HL-60/S4 treated with phorbol 12-myristate 13-acetate at 8.2 ng/mL for 4 days and 3 days (cell line): ENCODE measurements around the gene FGF14.

Source experiments
- in situ Hi-C: fragments of 300-500 bp; cut with MboI; formaldehyde crosslinking; loops from 2 replicates; pipeline ENCODE4 v1.15.0; 2022; ENCODE audit warnings: low sequenced_read_pairs

FGF14 gene

GRCh38 chr13:101749584-101749983, 652.3 kb downstream of the FGF14 start:
- in situ Hi-C loops, result no loop called here

GRCh38 chr13:101747039-101747438, 654.8 kb downstream of the FGF14 start:
- in situ Hi-C loops, result no loop called here

GRCh38 chr13:101746513-101746912, 655.3 kb downstream of the FGF14 start:
- in situ Hi-C loops, result no loop called here

DNA sequence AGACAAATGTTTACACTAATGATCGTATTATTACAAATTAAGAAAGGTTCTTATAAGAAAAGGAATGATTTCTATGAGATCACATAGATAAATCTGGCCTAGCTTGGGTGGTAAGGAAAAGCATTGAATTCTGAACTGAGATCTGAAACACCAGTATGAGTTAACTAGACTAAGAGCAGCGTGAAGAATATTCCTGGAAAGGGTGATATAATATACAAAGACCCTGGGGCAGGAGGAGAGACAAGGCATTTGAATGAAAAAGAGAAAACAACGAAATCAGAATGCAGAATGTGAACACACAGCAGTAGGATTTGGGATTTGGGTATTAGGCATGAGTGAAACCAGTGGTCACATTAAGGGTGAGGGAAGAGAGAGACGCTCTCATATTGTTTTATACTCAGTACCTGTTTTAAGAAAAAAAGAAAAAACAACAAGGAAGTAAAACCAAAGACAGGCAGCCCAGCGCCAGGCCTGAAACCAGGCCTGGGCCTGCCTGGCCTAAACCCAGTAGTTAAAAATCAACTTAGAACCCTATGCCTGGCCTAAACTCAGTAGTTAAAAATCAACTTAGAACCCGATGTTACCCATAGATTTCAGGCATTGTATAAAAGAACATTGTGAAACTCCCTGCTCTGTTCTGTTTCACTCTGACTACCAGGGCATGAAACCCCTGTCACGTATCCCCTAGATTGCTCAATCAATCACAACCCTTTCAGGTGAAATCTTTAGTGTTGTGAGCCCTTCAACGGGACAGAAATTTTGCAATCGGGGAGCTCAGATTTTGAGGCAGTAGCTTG, 662.3 kb downstream of the FGF14 start:
- in situ Hi-C loops, result no loop called here

GRCh38 chr13:101738336-101738735, 663.5 kb downstream of the FGF14 start:
- in situ Hi-C loops, result no loop called here

- in situ Hi-C loops, result no loop called here
Measured at GRCh38 chr13:101736566-101736965, 665.3 kb downstream of the FGF14 start.

DNA sequence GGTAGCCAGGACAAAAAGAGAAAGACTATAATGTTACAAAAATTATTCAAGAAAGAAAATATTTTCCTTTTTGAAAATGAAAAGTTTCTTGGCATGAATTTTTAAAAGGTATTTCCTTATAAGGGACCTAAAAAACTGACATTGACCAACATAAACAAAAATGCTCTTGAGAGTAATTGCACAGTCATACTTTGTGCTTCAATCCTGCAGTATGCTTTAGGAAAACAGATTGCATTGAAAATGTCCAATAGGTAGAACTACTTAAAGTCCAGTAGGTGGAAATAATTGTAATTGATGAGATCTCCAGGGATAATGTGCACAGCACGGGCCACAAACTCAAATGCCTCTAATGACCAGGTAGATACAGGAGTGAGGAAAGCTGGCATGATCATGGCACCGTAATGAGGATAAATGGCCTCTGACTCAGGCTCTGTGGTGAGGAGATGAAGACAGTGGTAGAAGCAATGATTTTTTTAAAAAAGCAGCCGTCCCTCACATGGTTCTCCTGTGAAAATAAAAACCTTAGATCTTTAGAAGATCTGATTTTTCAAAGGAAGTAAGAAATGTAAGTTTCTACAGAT, 671.3 kb downstream of the FGF14 start:
- in situ Hi-C loops, result no loop called here

- in situ Hi-C loops, result no loop called here
Measured at GRCh38 chr13:101728615-101729014, 673.2 kb downstream of the FGF14 start.

GRCh38 chr13:101728021-101728420, 673.8 kb downstream of the FGF14 start:
- in situ Hi-C loops, result no loop called here

DNA sequence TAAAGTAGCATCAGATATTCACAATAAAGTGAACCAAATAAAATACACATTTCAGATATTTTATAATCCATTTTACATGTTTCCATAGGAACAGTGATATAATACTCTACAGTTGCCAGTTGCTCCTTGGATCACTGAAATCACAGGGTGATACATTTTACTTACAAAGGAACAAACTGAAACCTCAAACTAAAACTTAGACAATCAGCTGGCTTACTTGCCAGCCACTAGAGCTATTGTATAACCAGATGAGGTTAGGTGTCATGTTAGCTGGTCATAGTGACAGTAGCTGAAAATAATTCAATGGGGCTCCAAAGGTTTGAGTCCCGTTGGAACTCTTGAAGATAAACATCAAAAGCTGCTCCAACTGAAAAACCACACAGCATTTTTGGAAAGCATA, 674.7 kb downstream of the FGF14 start:
- in situ Hi-C loops, result no loop called here

DNA sequence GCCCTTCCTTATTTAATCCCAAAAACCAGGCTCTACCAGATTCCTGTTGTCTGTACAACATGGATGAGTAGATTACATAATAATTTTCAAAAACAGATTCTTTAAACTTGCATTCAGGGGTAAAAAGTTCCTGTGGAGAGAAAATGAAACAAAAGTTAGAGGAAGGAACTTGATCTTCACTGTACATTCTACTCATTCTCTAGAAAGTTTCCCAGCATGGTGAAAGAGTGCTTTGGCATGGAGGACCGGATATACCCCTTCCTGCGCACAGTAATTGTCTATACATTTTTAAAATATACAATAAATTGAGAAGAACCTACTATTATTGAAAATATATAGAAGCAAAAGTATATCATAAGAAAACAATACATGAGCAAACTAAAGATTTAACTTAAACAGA, 675.2 kb downstream of the FGF14 start:
- in situ Hi-C loops, result no loop called here

GRCh38 chr13:101718496-101718895, 683.4 kb downstream of the FGF14 start:
- in situ Hi-C loops, result no loop called here

- in situ Hi-C loops, result no loop called here
Measured at GRCh38 chr13:101717353-101717752, 684.5 kb downstream of the FGF14 start.

DNA sequence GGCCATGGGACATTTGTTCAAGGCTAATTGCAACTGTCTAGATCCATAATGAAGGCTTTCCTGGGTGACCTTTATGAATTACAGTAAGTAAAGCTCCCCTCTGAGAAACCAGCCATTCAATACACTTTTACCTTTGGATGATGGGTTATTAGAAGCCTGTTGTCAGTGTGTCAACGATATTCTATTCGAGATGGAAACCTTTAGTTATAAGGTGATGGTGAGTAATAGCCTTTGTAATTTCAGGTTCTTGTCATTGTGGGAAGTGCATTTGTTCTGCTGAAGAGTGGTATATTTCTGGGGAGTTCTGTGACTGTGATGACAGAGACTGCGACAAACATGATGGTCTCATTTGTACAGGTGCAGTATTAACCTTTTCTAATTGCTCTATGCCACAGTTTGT, 687.7 kb downstream of the FGF14 start:
- in situ Hi-C loops, result no loop called here

DNA sequence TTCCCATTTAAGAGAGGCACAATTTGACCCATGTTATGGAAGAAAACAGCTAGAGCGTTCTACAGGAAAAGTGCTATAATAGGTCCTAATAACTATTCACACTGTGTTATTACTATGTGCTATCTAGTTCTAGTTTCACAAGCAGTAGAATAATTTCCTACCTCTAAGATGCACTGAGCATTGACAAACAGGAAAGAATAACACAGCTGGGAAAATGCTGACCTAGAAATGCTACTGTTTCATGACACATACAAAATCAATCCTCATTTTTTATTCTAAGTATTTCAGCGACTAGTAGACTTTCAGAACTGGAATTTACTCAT, 689.9 kb downstream of the FGF14 start:
- in situ Hi-C loops, result no loop called here

DNA sequence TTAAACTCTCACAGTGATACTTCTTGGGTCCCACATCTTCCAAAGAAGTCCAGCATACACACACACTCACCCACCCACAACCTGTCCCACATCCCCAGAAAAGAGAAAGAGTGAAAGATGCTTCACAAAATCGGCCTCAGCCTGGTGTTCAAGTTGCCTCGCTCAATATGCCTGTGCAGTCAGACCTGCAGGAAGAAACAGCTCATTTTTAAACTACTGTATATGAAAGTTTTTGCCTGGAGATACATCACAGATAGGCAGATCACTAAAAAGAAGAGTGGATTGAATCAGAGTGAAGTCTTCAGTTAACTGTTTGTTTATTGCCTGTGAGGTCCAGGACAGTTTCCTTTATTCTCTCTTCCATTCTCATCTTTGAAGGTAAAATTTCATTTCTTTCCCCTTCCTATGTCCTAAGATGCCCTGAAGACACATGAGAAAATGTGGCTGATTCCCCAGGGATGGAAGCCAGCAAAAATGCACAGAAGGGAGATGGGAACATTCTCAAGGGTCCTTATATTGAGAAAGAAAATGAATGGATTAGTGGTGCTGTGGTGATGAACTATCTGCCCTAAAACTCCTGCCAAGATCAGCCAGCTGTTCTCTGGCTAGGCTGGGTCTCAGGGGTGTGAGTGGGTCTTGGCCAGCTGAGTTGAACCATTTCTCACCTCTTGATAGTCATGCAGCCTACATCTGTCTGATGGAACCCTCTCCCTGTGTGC, 690.4 kb downstream of the FGF14 start:
- in situ Hi-C loops, result no loop called here

- in situ Hi-C loops, result no loop called here
Measured at GRCh38 chr13:101709952-101710351, 691.9 kb downstream of the FGF14 start.

DNA sequence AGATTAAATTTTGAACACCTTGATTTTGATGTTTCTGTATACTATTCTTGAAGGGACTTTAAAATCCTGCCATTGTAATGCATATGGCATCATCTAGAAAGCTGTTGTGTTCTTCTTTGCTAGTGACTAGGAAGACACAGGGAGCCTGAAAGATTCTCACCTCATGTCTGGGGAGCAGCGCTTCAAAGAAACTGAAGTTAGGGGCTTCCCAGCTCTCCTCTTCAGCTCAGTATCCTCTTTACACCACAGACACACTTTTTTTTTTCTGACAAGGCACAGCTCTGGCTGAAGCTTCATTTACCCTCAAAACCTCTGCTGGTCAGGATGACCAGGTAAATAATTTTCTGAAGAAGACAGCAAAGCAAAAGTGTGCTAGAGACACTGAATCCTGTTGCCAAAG, 693.7 kb downstream of the FGF14 start:
- in situ Hi-C loops, result no loop called here

DNA sequence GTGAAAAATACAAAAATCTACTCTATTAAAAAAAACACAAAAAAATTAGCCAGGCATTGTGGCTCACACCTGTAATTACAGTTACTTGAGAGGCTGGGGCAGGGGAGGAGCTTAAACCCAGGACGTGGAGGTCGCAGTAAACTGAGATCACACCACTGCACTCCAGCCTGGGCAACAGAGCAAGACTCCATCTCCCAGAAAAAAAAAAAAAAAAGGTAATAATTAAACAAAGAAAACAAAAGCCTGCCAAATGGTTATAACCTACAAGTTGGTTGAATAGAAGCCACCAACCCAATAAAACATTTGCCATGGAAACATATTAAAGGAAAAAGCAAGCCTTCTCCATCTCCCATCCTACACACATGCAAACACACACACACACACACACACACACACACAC, 694.2 kb downstream of the FGF14 start:
- in situ Hi-C loops, result no loop called here

DNA sequence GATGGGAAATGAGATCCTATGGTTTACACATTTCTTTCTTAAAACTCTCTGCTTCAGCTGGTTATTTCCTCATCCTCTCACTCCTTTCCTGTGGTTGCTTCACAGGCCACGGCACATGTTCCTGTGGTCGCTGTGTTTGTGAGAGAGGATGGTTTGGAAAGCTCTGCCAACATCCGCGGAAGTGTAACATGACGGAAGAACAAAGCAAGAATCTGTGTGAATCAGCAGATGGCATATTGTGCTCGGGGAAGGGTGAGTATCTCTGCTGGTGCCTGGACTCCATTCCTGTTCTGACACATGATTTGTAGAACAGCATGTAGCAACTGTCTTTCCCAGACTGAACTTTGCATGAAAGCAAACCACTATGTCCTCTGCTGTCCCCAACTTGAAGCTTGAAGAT, 695.2 kb downstream of the FGF14 start:
- in situ Hi-C loops, result no loop called here

DNA sequence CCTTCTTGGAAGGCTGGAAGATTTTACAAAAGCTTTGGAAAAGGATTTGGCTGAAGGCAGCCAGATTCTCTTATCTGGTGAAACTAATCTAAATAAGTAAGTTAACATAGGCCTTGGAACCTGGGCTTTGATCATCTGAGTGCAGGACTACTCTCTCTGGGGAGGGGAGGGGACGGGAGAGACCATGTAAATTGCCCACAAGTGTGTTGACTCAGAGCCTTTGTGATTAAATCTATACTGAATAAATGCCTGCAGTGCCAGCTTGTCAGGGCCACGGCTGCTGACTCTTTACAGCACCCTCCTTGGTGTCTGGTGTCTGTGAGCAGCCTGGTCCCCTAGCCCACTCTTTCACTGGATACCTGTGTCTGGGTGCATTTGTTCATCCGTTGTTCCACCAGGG, 698.0 kb downstream of the FGF14 start:
- in situ Hi-C loops, result no loop called here

GRCh38 chr13:101703081-101703480, 698.8 kb downstream of the FGF14 start:
- in situ Hi-C loops, result no loop called here
